ENCODE data around the gene TAF11L2.

GRCh38 chr5:17470064-17470463, 28.0 kb upstream of the TAF11L2 start:
- TF ChIP-seq CTCF (IDR thresholded peaks at IDR 0.05) (no peak), POLR2A (IDR thresholded peaks at IDR 0.05) (no peak), POLR2AphosphoS5 (IDR thresholded peaks at IDR 0.05) (no peak), EP300 (IDR thresholded peaks at IDR 0.05) (no peak)
